Endothelial cell of umbilical vein (primary cell): Measurements from ENCODE around the gene PLSCR1.

Experiments
- EZH2 ChIP-seq: IDR thresholded peaks from 2 replicates; pipeline ENCODE4 v1.6.1; 2012; ENCODE audit warnings: borderline replicate concordance, low read depth, mild to moderate bottlenecking, moderate library complexity, low read length, inconsistent platforms; ENCODE audit not compliant: severe bottlenecking
- MAX ChIP-seq: IDR thresholded peaks from 2 replicates; pipeline ENCODE4 v1.6.1; 2011; ENCODE audit not compliant: insufficient read depth, insufficient read length
- POLR2A ChIP-seq: IDR thresholded peaks from 2 replicates; pipeline ENCODE4 v1.6.1; 2012; ENCODE audit warnings: low read depth, mild to moderate bottlenecking, control low read depth, low read length

DNA sequence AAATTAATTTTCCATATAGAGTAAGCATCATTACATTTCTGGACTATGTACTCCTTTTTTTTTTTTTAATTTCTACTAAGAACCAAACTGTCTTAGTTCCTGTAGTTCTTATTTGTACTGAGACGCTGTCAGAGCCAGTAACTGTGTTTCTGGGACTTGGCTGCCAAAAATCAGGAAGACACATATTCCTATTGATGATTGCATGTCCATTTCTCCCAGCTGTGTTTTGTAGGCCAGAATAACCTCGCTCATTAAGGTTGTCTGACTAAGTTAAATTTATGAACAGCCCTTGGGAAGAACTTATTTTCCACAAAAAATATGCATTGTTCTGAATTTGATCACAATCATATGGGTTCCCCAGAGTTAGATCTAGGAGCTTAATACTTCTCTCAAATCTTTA lies 31.2 kb upstream of the PLSCR1 start:
- TF ChIP-seq EZH2 (no peak), POLR2A (no peak), MAX (no peak)
